OCI-M1 (cell line): Measurements from ENCODE around the gene UNKL.

Experiments
- DNase-seq: peaks from one replicate; lab custom pipeline; 2025; lab: John Stamatoyannopoulos, UW

Gene UNKL

DNA sequence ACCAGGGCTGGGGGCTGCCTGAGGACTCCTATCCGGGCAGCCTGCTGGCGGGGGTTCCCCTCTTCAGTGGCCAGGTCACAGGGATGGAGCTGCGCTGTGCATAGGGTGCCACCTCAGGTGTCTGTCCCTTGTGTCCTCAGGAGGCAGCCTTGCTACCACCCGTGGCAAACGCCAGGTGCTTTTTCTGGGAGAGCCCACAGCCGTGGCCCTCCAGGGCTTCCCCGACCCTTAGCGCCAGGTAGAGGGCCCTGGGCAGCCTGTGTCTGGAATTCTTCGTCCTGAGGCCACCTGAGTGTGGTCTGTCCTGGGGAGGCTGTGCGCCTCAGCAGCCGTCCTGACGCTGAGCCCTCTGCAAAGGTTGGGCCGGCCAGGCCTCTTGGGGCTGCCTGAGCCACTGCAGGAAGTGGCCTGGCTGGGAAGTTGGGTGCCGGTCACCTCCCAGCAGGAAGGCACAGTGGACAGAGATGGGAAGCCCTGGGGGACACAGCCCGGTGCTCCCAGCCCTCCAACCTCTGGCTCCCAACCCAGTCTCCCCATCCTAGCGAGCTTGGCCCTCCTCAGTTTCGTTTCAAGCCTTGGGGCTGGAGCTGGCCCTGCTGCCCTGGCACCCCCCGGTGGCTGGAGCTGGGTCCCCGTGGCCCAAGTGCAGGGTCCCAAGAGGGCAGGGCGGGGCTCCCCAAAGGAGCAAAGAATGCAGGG is 88.7 kb downstream of the UNKL start:
- no peak for DNase-seq

- no peak for DNase-seq
These were observed 89.2 kb downstream of the UNKL start for GRCh38 chr16:1325261-1325660.

DNA sequence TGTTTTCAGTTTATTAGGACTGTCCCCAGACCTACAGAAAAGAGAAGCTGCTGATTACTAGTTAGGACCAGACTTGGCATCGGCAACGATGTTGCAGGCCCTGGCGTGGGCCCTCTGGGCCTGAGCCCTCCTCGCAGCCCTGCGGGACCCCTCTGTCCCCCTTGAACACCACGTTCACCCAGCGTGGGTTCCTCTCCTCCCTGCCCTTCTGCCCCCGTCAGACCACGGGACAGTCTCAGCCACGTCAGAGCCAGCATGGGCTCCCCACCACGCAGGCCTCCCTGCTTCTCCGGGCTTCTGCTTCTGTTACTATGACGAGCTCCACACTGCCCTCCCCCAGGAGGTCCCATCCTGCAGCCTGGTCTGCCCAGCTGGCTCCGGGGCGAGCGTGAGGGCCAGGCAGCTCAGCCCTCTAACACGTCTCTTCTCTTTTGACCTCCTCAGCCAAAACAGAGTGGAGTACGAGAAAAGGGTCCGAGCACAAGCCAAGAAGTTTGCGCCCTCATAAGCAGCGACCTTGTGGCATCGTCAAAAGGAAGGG is 90.1 kb downstream of the UNKL start:
- DNase-seq = no peak

GRCh38 chr16:1323296-1324239 is 90.9 kb downstream of the UNKL start:
- DNase-seq = no peak

GRCh38 chr16:1322407-1322806 is 92.1 kb downstream of the UNKL start:
- DNase-seq = no peak

- no peak for DNase-seq
These were observed 93.8 kb downstream of the UNKL start for GRCh38 chr16:1320658-1321240.

DNA sequence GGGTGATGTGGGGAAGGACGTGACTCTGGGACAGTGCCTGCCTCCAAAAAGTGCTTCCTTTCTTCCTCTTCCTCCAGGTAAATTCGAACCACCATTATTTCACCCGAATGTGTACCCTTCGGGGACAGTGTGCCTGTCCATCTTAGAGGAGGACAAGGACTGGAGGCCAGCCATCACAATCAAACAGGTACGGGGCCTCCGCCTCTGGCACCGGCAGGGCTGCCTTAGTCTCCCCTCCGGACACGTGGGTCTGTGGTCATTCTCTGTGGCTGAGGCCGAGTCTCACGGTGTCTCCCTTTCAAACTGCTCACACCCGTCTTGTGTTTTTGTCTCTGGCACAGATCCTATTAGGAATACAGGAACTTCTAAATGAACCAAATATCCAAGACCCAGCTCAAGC is 94.4 kb downstream of the UNKL start:
- DNase-seq = no peak

DNA sequence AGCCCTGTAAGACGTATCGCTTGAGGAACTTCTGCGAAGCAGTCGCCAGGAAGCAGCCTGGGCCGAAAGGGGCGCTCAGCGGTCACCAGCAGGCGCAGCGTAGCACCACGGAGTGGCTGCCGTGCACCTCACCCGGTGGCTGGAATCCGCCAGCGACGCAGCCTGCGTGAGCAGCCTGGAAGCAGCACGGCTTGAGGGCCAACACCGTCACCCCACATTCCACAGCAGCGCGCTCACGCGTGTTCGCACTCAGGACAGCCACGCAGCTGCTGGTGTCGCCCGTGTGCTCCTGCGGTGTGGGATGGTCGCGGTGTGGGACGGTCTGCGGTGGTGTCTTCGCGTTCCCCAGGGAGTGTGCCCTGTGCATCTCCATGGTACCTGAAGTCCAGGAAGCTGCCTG is 95.5 kb downstream of the UNKL start:
- DNase-seq = no peak

GRCh38 chr16:1318268-1318545 is 96.3 kb downstream of the UNKL start:
- no peak for DNase-seq

DNA sequence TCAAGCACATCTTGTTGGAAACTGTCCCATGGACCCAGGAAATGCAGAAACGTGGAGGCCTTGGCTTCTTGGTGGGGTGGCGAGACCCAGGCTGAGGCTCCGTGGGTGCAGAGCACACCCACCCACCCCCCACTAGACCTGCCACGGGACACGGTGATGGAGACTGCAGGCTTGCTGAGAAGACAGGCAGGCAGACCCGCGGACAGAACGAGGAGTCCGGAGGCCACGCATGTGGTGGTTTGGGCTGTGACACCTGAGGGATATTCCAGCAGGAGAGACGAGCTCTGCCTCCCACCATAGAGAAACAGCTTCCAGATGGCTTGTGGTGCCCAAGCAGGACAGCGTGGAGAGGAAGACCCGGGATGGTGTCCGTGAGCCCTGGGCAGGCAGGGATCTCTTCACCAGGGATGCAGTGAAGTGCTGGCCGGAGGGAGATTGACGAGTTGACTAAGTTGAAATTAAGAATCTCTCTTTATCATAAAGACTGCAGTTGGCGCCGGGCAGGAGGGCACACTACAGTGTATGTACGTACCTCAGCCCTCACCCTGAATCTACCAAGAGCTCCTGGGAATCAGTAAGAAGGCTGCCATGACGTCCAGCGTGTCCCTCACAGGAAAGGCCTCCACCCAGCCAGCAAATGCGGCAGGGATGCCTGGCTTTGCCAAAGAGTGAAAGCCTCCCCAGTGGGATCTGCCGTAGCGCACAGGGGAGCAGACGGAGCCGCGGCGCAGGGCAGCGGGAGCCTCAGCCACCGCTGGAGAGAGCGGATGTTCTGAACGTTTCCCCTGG is 96.8 kb downstream of the UNKL start:
- DNase-seq = no peak

GRCh38 chr16:1316033-1316405 is 98.5 kb downstream of the UNKL start:
- DNase-seq = no peak

- no peak for DNase-seq
These were observed 99.1 kb downstream of the UNKL start for GRCh38 chr16:1315081-1316032.

- no peak for DNase-seq
These were observed 100.0 kb downstream of the UNKL start for GRCh38 chr16:1314399-1315068.

DNA sequence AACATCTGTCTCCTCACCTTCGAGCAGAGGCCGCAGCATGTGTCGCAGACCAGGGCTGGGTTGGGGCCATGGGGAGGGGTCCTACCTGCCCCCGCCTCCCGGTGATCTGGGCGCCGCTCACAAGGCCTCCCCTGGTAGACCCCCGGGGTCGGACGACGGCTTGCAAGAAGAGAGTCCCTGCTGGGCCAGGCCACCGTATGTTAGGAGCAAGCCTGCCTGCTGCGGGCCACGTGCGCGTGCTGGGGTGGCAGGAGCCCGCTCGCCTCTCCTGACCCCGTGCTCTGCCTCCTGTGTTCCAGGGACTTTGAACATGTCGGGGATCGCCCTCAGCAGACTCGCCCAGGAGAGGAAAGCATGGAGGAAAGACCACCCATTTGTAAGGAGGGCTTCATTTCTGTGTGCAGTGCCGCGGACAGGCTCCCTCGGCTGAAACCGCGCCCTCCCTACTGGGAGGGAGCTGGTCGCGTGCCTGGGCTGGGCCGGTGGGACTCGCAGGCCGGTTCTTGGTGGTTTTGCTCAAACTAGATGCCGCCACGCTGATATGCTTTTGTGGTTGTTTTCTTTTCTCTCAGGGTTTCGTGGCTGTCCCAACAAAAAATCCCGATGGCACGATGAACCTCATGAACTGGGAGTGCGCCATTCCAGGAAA is 100.7 kb downstream of the UNKL start:
- DNase-seq = no peak
